HG02884 (cell line): ENCODE measurements around the gene FREM2.

Source experiments
- ATAC-seq: cut with Tn5 transposase; IDR thresholded peaks from one replicate; pipeline ENCODE4 v1.9.1; 2021; ENCODE audit warnings: mild to moderate bottlenecking, moderate library complexity; ENCODE audit not compliant: unreplicated experiment

Gene FREM2

DNA sequence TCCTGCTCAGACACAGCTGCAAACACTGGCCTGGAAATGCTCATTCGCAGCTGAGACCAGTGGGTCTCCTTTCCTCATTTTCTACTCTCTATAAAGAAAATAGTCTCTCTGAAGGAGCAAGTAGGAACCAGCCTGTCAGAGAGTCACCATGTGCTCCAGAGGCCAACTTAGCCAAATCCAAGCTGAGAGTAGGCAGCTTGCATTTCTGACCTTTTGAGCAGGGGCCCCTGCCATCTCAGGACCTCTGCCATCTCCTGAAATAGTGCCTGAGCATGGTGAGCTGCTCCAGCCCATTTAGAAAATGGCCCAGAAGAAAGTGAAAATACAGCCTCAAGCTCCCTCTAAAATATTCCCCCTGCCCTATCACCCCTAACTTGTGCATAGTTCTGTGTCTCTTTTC, 208.2 kb downstream of the FREM2 start:
- no peak for ATAC-seq

DNA sequence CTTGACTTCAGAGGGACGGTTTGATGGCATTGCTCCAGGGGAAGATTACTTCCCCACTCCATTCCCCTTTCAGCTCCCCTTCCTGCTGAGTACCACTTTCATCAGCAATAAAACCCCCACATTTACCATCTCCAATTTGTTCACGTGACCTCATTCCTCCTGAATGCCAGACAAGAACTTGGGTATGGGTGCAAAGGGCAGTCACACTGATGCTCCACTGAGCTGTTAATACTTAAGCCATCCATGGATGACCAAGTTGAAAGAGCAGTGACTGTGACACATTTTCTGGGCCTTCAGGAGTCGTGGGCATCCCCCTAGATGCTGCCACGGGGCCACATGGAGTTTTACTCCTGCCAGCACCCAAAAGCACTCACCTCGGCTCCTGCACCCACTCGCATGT, 210.6 kb downstream of the FREM2 start:
- ATAC-seq, result no peak

DNA sequence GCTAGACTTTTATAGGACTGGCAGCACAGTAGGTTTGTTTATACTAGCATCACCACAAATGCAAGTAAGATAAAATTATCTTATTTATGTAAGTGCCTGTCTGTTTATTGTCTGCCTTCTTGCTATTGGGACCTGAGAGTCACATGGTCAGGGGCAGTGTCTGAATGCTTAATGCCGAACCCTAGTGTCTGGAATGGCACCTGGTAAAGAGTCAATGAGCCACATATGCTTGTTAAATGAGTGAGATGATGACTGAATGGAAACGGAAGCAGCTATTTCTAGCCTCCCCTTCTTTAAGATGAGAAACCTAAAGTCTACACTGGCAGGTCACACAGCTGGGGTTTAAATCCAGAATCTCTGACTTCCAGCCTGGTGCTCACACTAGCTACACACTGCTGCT, 211.6 kb downstream of the FREM2 start:
- no peak for ATAC-seq

DNA sequence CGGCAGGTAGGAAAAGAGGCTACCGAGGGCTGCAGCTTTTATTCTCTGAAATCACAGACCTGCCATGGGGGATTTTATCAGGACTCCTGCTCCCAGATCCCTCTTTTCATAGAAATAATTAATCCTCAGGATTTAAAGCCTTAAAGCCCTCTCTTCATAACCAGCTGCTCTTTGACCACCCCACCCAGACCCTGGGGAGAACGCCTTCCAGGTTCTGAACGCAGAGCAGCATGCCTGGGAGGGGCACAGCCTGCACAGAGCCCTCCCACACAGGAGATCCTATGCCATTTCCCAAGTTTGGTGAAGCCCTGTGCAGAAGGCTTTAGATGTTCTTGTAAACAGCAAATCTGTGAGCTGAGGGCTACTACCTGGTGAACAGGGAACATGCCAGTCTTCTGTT, 212.7 kb downstream of the FREM2 start:
- no peak for ATAC-seq

DNA sequence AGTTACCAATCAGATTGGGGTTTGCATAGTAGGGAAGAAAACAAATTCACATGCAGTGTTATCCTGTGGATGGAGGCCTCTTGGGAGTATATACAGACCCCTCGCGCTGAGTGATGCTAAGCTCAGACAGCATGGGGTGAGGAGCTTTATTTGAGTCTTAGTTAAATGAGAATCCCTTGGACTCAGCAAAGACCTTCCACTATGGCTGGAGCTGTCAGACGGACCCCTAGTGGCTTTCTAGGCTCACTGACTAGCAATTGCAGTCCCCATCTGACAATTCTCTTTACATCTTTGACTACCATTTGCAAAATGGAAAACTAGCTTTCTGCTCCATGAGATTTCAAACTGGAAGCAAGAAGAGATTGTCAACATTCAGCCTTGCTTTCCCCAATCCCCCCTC, 213.3 kb downstream of the FREM2 start:
- ATAC-seq, result no peak

DNA sequence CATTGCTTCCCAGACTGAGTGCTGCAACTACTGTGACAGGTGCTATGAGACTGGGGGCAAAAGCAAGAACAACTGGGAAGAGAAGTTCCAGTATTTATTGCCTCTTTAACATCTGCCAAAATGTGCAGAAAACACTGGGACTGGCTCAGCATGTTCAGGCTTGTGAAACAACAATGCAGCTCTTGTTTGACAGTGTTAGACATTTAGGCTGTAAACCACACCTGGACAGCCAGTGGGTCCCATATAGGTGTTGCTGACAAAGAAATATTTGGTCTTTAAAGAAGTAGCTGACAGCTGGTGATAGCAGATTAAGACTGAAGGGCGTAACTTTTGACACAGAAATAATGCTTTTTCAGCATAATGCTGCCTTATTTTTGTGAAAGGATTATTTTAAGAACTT, 215.7 kb downstream of the FREM2 start:
- no peak for ATAC-seq

DNA sequence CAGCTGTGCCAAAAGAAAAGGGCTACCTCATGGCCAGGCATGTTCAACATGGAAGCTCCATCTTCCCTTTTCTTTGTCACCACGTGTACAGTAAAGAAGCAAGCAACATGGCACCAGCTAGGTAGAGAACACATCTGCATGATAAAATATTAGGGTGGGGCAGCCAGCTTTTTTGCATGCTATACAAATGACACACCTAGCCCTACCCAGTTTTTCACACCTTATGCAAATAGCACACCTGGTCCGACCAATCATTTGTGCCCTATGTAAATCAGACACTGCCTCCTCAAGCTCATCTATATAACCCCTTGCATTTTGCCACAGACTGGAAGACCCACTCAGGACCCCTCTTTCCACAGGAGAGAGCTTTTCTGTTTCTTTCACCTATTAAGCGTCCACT, 218.2 kb downstream of the FREM2 start:
- ATAC-seq, result no peak

DNA sequence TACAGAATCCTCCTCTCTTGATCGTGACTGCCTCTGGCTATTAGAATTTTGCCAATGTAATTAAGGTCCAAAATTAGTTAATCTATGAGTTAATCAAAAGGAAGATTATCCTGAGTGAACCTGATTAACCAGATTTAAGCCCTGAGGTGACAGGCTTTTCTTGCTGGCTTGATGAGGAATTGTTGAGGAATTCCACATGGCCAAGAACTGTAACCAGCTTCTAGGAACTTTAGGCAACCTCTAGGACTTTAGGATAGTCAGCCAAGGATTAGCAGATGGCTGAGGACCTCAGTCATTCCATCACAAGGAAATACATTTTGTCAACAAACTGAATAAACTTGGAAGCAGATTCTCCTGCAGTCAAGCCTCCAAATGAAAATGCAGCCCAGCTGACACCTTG, 219.0 kb downstream of the FREM2 start:
- no peak for ATAC-seq

DNA sequence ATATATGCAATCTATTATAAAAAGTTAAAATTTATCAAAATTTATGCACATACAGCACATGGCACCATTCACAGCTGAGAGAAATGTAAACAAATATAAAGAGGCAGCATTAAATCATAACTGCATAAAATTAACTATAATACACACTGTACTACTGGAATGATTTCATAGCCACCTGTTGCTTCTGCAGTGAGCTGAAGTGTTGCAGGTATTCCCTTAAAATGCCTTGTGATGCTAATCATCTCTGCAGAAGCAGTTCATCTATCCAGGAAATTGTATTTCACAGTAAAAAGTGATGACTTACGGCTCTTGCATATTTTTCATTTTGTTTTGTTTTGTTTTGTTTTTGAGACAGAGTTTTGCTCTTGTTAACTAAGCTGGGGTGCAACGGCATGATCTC, 221.7 kb downstream of the FREM2 start:
- ATAC-seq, result no peak

DNA sequence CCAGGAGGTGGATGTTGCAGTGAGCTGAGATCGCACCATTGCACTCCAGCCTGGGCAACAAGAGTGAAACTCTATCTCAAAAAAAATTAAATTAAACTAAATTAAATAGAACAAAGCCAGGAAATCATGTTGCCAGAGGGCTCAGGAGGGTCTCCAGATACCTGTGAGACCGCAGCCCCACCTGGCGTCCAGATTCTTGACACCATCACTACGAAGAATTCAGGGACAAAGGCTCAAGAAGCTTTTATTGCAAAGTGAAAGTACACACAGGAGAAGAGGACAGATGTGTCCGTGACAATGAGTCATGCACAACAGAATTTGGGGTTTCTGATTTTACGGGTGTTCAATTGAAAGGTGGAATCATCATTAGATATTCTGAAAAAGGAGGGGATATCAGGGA, 227.2 kb downstream of the FREM2 start:
- ATAC-seq, result no peak

DNA sequence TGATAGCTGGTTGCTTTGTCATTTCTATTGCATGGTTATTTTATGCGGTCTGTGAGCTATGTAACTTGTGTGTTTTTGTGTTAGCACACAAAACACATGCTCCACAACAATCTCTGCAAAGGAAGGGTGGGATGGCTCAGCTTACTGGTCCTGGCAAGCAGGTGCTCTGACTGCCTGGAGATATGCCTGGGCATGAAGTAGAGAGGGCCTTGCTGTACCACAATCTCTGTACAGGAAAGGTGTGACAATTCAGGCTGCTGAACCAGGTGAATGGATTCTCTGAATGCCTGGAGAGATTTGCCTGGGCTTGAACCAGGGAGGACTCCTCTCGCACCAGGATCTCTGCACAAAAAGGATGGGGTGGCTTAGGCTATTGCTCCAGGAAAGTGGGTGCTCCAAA, 234.2 kb downstream of the FREM2 start:
- no peak for ATAC-seq

DNA sequence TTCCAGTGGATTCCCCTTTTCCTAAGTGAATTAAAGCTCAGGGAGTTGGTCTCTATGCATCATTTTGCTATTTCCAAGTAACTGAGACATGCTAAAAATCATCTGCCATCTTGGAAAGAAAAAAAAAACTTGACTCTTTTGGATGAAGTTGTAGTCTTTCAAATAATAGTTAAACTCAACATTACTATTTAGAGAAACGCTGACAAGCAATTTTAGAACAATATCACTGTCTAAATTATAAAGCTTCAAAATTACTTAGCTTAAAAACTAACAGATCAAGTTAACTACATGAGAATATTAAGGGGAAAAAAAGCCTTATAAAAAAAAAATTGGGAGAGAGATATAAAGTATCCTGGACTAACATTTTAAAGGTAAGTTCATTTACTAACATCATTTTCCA, 235.3 kb downstream of the FREM2 start:
- ATAC-seq, result no peak

DNA sequence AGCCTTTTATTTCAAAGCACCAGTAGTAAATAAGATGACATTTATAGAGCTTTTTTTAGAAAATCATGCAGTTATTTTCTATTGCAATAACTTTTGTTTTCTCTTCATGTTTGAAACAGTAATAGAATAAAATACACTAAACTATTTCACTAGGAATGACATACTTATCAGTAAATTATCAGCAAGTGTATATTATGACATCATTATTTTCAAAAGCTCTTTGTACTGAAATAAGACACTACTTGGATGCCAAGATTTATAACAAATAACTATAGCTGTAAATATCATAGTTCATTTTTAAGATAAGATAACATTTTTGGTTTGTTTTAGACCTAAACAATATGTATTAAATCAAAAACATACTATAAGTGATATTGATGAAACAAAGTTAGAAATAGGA, 246.9 kb downstream of the FREM2 start:
- no peak for ATAC-seq
